HepG2 (cell line): Measurements from ENCODE around the gene ATP9B. TPM values are rescaled to one million over a fixed set of nuclear protein-coding genes. Genes with fewer than 3 reads are reported as not detected.

ENCODE experiments used
- AHR ChIP-seq: IDR thresholded peaks from 2 replicates; pipeline ENCODE4 v1.6.1; 2018; ENCODE audit warnings: missing genetic modification reagents, missing compliant biosample characterization
- CENPX ChIP-seq: sonication (generic); formaldehyde crosslinking; IDR thresholded peaks from 2 replicates; pipeline ENCODE4 v1.9.0; 2021; ENCODE audit warnings: mild to moderate bottlenecking, missing genetic modification reagents, moderate library complexity
- DNMT3B ChIP-seq: conservative IDR thresholded peaks from 2 replicates; pipeline ENCODE4 v1.6.1; 2016; ENCODE audit warnings: missing biosample characterization, control low read depth
- DRAP1 ChIP-seq: IDR thresholded peaks from 2 replicates; pipeline ENCODE4 v1.6.1; 2016; ENCODE audit warnings: missing genetic modification reagents, missing compliant biosample characterization
- ELF1 ChIP-seq: sonication (generic); formaldehyde crosslinking; IDR thresholded peaks from 2 replicates; pipeline ENCODE4 v1.4.0; 2020; ENCODE audit warnings: missing genetic modification reagents
- ELF3 ChIP-seq: IDR thresholded peaks from 2 replicates; pipeline ENCODE4 v1.6.1; 2016; ENCODE audit warnings: missing genetic modification reagents, missing compliant biosample characterization
- ETV5 ChIP-seq: IDR thresholded peaks from 2 replicates; pipeline ENCODE4 v1.6.1; 2018; ENCODE audit warnings: missing biosample characterization, missing genetic modification reagents, inconsistent platforms, borderline replicate concordance
- ETV6 ChIP-seq: sonication (generic); formaldehyde crosslinking; conservative IDR thresholded peaks from 2 replicates; pipeline ENCODE4 v1.4.0; 2020; ENCODE audit warnings: missing genetic modification reagents
- HOXA5 ChIP-seq: sonication (generic); formaldehyde crosslinking; IDR thresholded peaks from 2 replicates; pipeline ENCODE4 v1.4.0; 2020; ENCODE audit warnings: missing genetic modification reagents
- JDP2 ChIP-seq: sonication (generic); formaldehyde crosslinking; IDR thresholded peaks from 2 replicates; pipeline ENCODE4 v1.8.1; 2022; ENCODE audit warnings: missing genetic modification reagents, borderline replicate concordance
- MEIS1 ChIP-seq: sonication (generic); formaldehyde crosslinking; IDR thresholded peaks from 2 replicates; pipeline ENCODE4 v1.9.0; 2021; ENCODE audit warnings: mild to moderate bottlenecking, missing genetic modification reagents, moderate library complexity, borderline replicate concordance
- PAWR ChIP-seq: sonication (generic); formaldehyde crosslinking; IDR thresholded peaks from 2 replicates; pipeline ENCODE4 v1.4.0; 2020; ENCODE audit warnings: missing genetic modification reagents, mild to moderate bottlenecking, borderline replicate concordance
- RERE ChIP-seq: IDR thresholded peaks from 2 replicates; pipeline ENCODE4 v1.6.1; 2016; ENCODE audit warnings: low read depth, missing genetic modification reagents, missing compliant biosample characterization
- RXRB ChIP-seq: IDR thresholded peaks from 2 replicates; pipeline ENCODE4 v1.6.1; 2016; ENCODE audit warnings: borderline replicate concordance, missing genetic modification reagents, missing compliant biosample characterization
- SRSF9 ChIP-seq: fragments of 200-400 bp; formaldehyde crosslinking; IDR thresholded peaks from 2 replicates; pipeline ENCODE4 v1.6.1; 2018; ENCODE audit warnings: borderline replicate concordance, mild to moderate bottlenecking, low read depth, low read length; ENCODE audit not compliant: insufficient read depth, poor library complexity, severe bottlenecking
- THAP7 ChIP-seq: sonication (generic); formaldehyde crosslinking; IDR thresholded peaks from 2 replicates; pipeline ENCODE4 v1.8.1; 2023; ENCODE audit warnings: mild to moderate bottlenecking, missing genetic modification reagents
- ZNF10 ChIP-seq: sonication (generic); formaldehyde crosslinking; IDR thresholded peaks from 2 replicates; pipeline ENCODE4 v1.4.0; 2020; ENCODE audit warnings: mild to moderate bottlenecking, low read depth, missing genetic modification reagents, borderline replicate concordance
- ZNF335 ChIP-seq: sonication (generic); formaldehyde crosslinking; IDR thresholded peaks from 2 replicates; pipeline ENCODE4 v1.4.0; 2020; ENCODE audit warnings: missing genetic modification reagents
- ZNF513 ChIP-seq: sonication (generic); formaldehyde crosslinking; conservative IDR thresholded peaks from 2 replicates; pipeline ENCODE4 v1.5.0; 2020; ENCODE audit warnings: missing genetic modification reagents
- ZNF597 ChIP-seq: sonication (generic); formaldehyde crosslinking; IDR thresholded peaks from 2 replicates; pipeline ENCODE4 v1.5.0; 2020; ENCODE audit warnings: missing genetic modification reagents
- ZNF605 ChIP-seq: sonication (generic); formaldehyde crosslinking; IDR thresholded peaks from 2 replicates; pipeline ENCODE4 v1.8.0; 2022; ENCODE audit warnings: mild to moderate bottlenecking, missing genetic modification reagents
- polyA plus RNA-seq, 8 experiments: library from polyadenylated mRNA; depleted of rRNA in 3 of 8; stranded (reverse) in 7 of 8; unstranded in 1 of 8; fragments of >200 nt; fragmentation: Illumina TruSeq in 4 of 8; extraction: Trizol in 4 of 8; gene quantifications; 2 replicates each; pipeline versions ENCODE4 v1.2.1 to v1.2.3, GENCODE V29; 2011 to 2016; ENCODE audit warnings: low read depth in 4 of 8, missing spikeins in 1 of 8, mixed read lengths in 1 of 8; ENCODE audit not compliant: insufficient read depth in 1 of 8
- total RNA-seq, 5 experiments: library from RNA; depleted of rRNA; stranded (reverse); fragments of >200 nt; fragmentation: Illumina TruSeq; extraction: Trizol; gene quantifications; 2 replicates each; pipeline ENCODE4 v1.2.3, GENCODE V29; 2016; ENCODE audit warnings: low read depth in 1 of 5

ATP9B gene
- total and polyA plus RNA-seq, 2 of the 13 experiments (the other 11 are each of a cell fraction or from before 2014, with no cell fraction given) = 10.8 to 11.3 TPM

- TF ChIP-seq SRSF9 (no peak), ZNF597 (CRISPR knock-in tag) (no peak), ETV5 (CRISPR knock-in tag) (no peak), THAP7 (no peak), DNMT3B (CRISPR knock-in tag) (no peak), ZNF513 (CRISPR knock-in tag) (no peak), ELF3 (no peak), RXRB (peak; percentile 40; the same call in 1 of the 2 replicates), DRAP1 (peak; percentile 72), AHR (CRISPR knock-in tag) (no peak), JDP2 (CRISPR knock-in tag) (no peak), ELF1 (CRISPR knock-in tag) (peak; percentile 71), ZNF10 (no peak), ZNF335 (CRISPR knock-in tag) (peak; percentile 86; the same call in 1 of the 2 replicates), ETV6 (CRISPR knock-in tag) (peak; percentile 44; the same call in 1 of the 2 replicates), ZNF605 (CRISPR knock-in tag) (no peak), MEIS1 (no peak), PAWR (CRISPR knock-in tag) (no peak), RERE (CRISPR knock-in tag) (no peak), CENPX (CRISPR knock-in tag) (no peak), HOXA5 (CRISPR knock-in tag) (no peak)
Observed at GRCh38 chr18:79068937-79069716, at the start of gene ATP9B (continued).
